H9 (cell line): ENCODE results near the gene WDFY3. TPM values are rescaled to one million over a fixed set of nuclear protein-coding genes. Genes with fewer than 3 reads are reported as not detected.

Experiments
- DNase-seq: peaks from one replicate; pipeline ENCODE4 v3.0.0-alpha.2; 2017
- H2AFZ ChIP-seq: one replicate; pipeline ENCODE4 v1.6.1; 2013; ENCODE audit warnings: mild to moderate bottlenecking, low read length, control low read depth, moderate library complexity
- H2AK5ac ChIP-seq: 2 replicates; pipeline ENCODE4 v1.6.1; 2013; ENCODE audit warnings: low read length, control low read depth, mixed read lengths; ENCODE audit not compliant: insufficient read length
- H2BK120ac ChIP-seq: one replicate; pipeline ENCODE4 v1.6.1; 2013; ENCODE audit warnings: low read depth, mild to moderate bottlenecking, low read length, control low read depth, inconsistent platforms; ENCODE audit not compliant: poor library complexity, severe bottlenecking
- H2BK12ac ChIP-seq: 2 replicates; pipeline ENCODE4 v1.6.1; 2013; ENCODE audit warnings: low read length, control low read depth, mixed read lengths, low read depth; ENCODE audit not compliant: insufficient read length
- H2BK15ac ChIP-seq: 2 replicates; pipeline ENCODE4 v1.6.1; 2013; ENCODE audit warnings: low read depth, low read length, control low read depth
- H2BK20ac ChIP-seq: one replicate; pipeline ENCODE4 v1.6.1; 2013; ENCODE audit warnings: low read depth, mild to moderate bottlenecking, low read length, control low read depth, inconsistent platforms; ENCODE audit not compliant: poor library complexity, severe bottlenecking
- H2BK5ac ChIP-seq: 2 replicates; pipeline ENCODE4 v1.6.1; 2013; ENCODE audit warnings: low read length, control low read depth, mixed read lengths; ENCODE audit not compliant: insufficient read length
- H3K14ac ChIP-seq: 2 replicates; pipeline ENCODE4 v1.6.1; 2013; ENCODE audit warnings: low read length, control low read depth; ENCODE audit not compliant: insufficient read depth
- H3K18ac ChIP-seq: 2 replicates; pipeline ENCODE4 v1.6.1; 2013; ENCODE audit warnings: low read depth, mild to moderate bottlenecking, mixed read lengths, low read length, control low read depth; ENCODE audit not compliant: insufficient read length
- H3K23ac ChIP-seq: 2 replicates; pipeline ENCODE4 v1.6.1; 2013; ENCODE audit warnings: low read length, control low read depth, mixed read lengths, low read depth; ENCODE audit not compliant: insufficient read length
- H3K23me2 ChIP-seq: 2 replicates; pipeline ENCODE4 v1.6.1; 2013; ENCODE audit warnings: low read depth, mild to moderate bottlenecking, mixed read lengths, low read length, control low read depth; ENCODE audit not compliant: insufficient read length, poor library complexity, severe bottlenecking
- H3K27ac ChIP-seq: 2 replicates; pipeline ENCODE4 v1.5.1; 2013; ENCODE audit warnings: low read length, control low read depth, mixed read lengths, low read depth; ENCODE audit not compliant: insufficient read length
- H3K27me3 ChIP-seq: 2 replicates; pipeline ENCODE4 v1.6.1; 2013; ENCODE audit warnings: low read length, control low read depth, inconsistent platforms; ENCODE audit not compliant: insufficient read depth
- H3K4ac ChIP-seq: 2 replicates; pipeline ENCODE4 v1.6.1; 2013; ENCODE audit warnings: low read depth, mild to moderate bottlenecking, control low read depth, inconsistent platforms, low read length, moderate library complexity
- H3K4me1 ChIP-seq: 2 replicates; pipeline ENCODE4 v1.6.1; 2013; ENCODE audit warnings: low read length, control low read depth, inconsistent platforms; ENCODE audit not compliant: insufficient read depth
- H3K4me2 ChIP-seq: 2 replicates; pipeline ENCODE4 v1.6.1; 2013; ENCODE audit warnings: low read length, control low read depth, mixed read lengths; ENCODE audit not compliant: insufficient read length, insufficient read depth
- H3K56ac ChIP-seq: 2 replicates; pipeline ENCODE4 v1.6.1; 2013; ENCODE audit warnings: low read depth, mild to moderate bottlenecking, mixed read lengths, low read length, control low read depth; ENCODE audit not compliant: insufficient read length
- H3K79me1 ChIP-seq: 2 replicates; pipeline ENCODE4 v1.6.1; 2013; ENCODE audit warnings: low read depth, mild to moderate bottlenecking, moderate library complexity, low read length, control low read depth, inconsistent platforms; ENCODE audit not compliant: insufficient read depth, poor library complexity, severe bottlenecking
- H3K79me2 ChIP-seq: 2 replicates; pipeline ENCODE4 v1.6.1; 2013; ENCODE audit warnings: low read length, control low read depth, inconsistent platforms; ENCODE audit not compliant: insufficient read depth
- H3K9ac ChIP-seq: 2 replicates; pipeline ENCODE4 v1.6.1; 2013; ENCODE audit warnings: low read length, control low read depth, mixed read lengths; ENCODE audit not compliant: insufficient read length; ENCODE audit errors: extremely low read depth
- H3K9me3 ChIP-seq: one replicate; pipeline ENCODE4 v1.6.1; 2013; ENCODE audit warnings: low read depth, low read length, inconsistent platforms; ENCODE audit not compliant: control insufficient read depth
- H3T11ph ChIP-seq: one replicate; pipeline ENCODE4 v1.6.1; 2013; ENCODE audit warnings: mild to moderate bottlenecking, low read length, control low read depth, inconsistent platforms
- H4K20me1 ChIP-seq: one replicate; pipeline ENCODE4 v1.6.1; 2013; ENCODE audit not compliant: control insufficient read depth, insufficient read length, insufficient read depth
- H4K5ac ChIP-seq: 2 replicates; pipeline ENCODE4 v1.6.1; 2013; ENCODE audit warnings: low read depth, mild to moderate bottlenecking, mixed read lengths, low read length, control low read depth; ENCODE audit not compliant: insufficient read length
- H4K8ac ChIP-seq: replicated peaks from 2 replicates; pipeline ENCODE4 v1.6.1; 2013; ENCODE audit warnings: low read length, control low read depth, mixed read lengths, low read depth; ENCODE audit not compliant: insufficient read length
- H4K91ac ChIP-seq: 2 replicates; pipeline ENCODE4 v1.6.1; 2013; ENCODE audit warnings: low read depth, mild to moderate bottlenecking, moderate library complexity, mixed read lengths, low read length, control low read depth; ENCODE audit not compliant: insufficient read length
- H3K27ac Mint-ChIP-seq, 3 experiments: 2 replicates in 2 of 3; 3 replicates in 1 of 3; pipeline ENCODE4 v1.8.0; 2020 to 2021; ENCODE audit warnings: mixed read lengths in 3 of 3, mild to moderate bottlenecking in 1 of 3, moderate library complexity in 1 of 3
- H3K27me3 Mint-ChIP-seq: 2 replicates; pipeline ENCODE4 v1.8.0; 2021; ENCODE audit warnings: low read depth, mild to moderate bottlenecking, moderate library complexity, mixed read lengths
- H3K36me3 Mint-ChIP-seq, 3 experiments: 2 replicates in 2 of 3; 3 replicates in 1 of 3; pipeline ENCODE4 v1.8.0; 2020 to 2021; ENCODE audit warnings: low read depth in 3 of 3, mixed read lengths in 3 of 3; ENCODE audit not compliant: insufficient read depth in 1 of 3
- H3K4me1 Mint-ChIP-seq, 2 experiments: 2 replicates each; pipeline ENCODE4 v1.8.0; 2020; ENCODE audit warnings: mixed read lengths in 2 of 2
- H3K4me3 Mint-ChIP-seq, 2 experiments: 2 replicates in 1 of 2; 3 replicates in 1 of 2; pipeline ENCODE4 v1.8.0; 2020 to 2021; ENCODE audit warnings: mild to moderate bottlenecking in 2 of 2, mixed read lengths in 2 of 2, moderate library complexity in 1 of 2
- H3K9me3 Mint-ChIP-seq, 2 experiments: 2 replicates in 1 of 2; 3 replicates in 1 of 2; pipeline ENCODE4 v1.8.0; 2020; ENCODE audit warnings: mild to moderate bottlenecking in 2 of 2, mixed read lengths in 2 of 2, moderate library complexity in 1 of 2
- CTCF ChIP-seq: fragments of 200-600 bp; sonication (generic); conservative IDR thresholded peaks from 3 replicates; pipeline ENCODE4 v1.8.0; 2021; ENCODE audit warnings: antibody characterized with exemption, mild to moderate bottlenecking
- WGBS: extraction: QIAGEN DNeasy Blood & Tissue Kit; methylation state at CpG from one replicate; pipeline ENCODE4 v1.1.7; 2013; ENCODE audit warnings: missing lambda C conversion rate, low lambda C conversion rate, mixed read lengths; ENCODE audit not compliant: insufficient read length; ENCODE audit errors: extremely low coverage; 5-methylcytosine and 5-hydroxymethylcytosine counted together
- total RNA-seq: library from RNA; stranded (reverse); gene quantifications from 2 replicates; pipeline ENCODE4 v1.2.1, GENCODE V29; 2021

The WDFY3 gene
- total RNA-seq, 1 experiment from 2014 or later = 54.6 TPM

GRCh38 chr4:84733343-84734033, 233.0 kb downstream of the WDFY3 start:
- Mint-ChIP-seq H3K4me1 (no peaks in the 10 kb centered on the region), H3K36me3 (peaks cover 3 to 56% (median 44%) of the 10 kb centered on the region in 3 experiments; a peak in 5 of 7 replicates), H3K27ac (peak overlapping the region in 1 of 3 experiments; percentile 79; a peak in 2 of 7 replicates), H3K27me3 (no peaks in the 10 kb centered on the region), H3K4me3 (no peak overlapping the region), H3K9me3 (no peaks in the 10 kb centered on the region)
- Histone ChIP-seq H3T11ph (no peak overlapping the region), H2BK15ac (no peak overlapping the region), H3K9ac (no peak overlapping the region), H2AK5ac (no peak overlapping the region), H4K91ac (no peak overlapping the region), H3K14ac (no peak overlapping the region), H3K23ac (no peak overlapping the region), H2BK12ac (no peak overlapping the region), H3K9me3 (no peaks in the 10 kb centered on the region), H3K79me1 (no peaks in the 10 kb centered on the region), H3K79me2 (no peaks in the 10 kb centered on the region), H2BK20ac (no peak overlapping the region), H2AFZ (no peak overlapping the region), H3K27me3 (no peaks in the 10 kb centered on the region), H3K4me1 (no peaks in the 10 kb centered on the region), H3K4me2 (no peak overlapping the region), H3K23me2 (no peaks in the 10 kb centered on the region), H4K20me1 (no peaks in the 10 kb centered on the region), H3K18ac (no peak overlapping the region), H3K4ac (no peak overlapping the region), H4K8ac (no peak overlapping the region), H4K5ac (no peak overlapping the region), H3K27ac (no peak overlapping the region), H2BK5ac (no peak overlapping the region), H3K56ac (no peak overlapping the region), H2BK120ac (no peak overlapping the region)
- no peak for DNase-seq
- no CpG with 5 or more reads among the region's 13 CpGs for WGBS
- TF ChIP-seq CTCF = no peak
